GM18508 (cell line): ENCODE results near the gene ZNF600.
A peak's percentile ranks its signal among the peaks of the same experiment; 100 is the strongest.
"Not testable (repeated sequence)": the region's sequence is repeated elsewhere in the genome, so short reads cannot be mapped to it uniquely, and the experiment has no call there.

Source experiments
- ATAC-seq: cut with Tn5 transposase; IDR thresholded peaks from one replicate; pipeline ENCODE4 v1.9.1; 2021; ENCODE audit warnings: moderate number of reproducible peaks; ENCODE audit not compliant: insufficient read depth, unreplicated experiment

ZNF600 gene

GRCh38 chr19:52786464-52787354 lies at the start of gene ZNF600:
ZNF600 (minus strand) TSS chr19:52786791; CDS start chr19:52778888, 7,903 bp downstream.
- not testable (repeated sequence) for ATAC-seq

- not testable (repeated sequence) for ATAC-seq
Observed at GRCh38 chr19:52834289-52834688, 47.7 kb upstream of the ZNF600 start.

- not testable (repeated sequence) for ATAC-seq
Observed at GRCh38 chr19:52833541-52833940, 47.0 kb upstream of the ZNF600 start.

DNA sequence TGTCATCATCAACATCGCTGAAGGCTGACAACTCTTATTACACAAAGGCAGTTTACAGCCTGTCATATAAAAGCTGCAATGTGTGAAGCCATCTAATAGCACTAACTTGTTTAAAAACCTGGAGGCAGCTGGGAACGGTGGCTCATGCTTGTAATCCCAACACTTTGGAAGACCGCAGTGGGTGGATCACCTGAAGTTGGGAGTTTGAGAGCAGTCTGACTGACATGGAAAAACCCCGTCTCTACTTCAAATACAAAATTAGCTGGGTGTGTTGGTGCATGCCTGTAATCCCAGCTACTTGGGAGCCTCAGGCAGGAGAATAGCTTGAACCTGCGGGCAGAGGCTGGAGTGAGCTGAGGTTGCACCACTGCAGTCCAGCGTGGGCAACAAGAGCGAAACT lies 43.3 kb upstream of the ZNF600 start:
- not testable (repeated sequence) for ATAC-seq

- no peak for ATAC-seq
Observed at GRCh38 chr19:52825765-52826164, 39.2 kb upstream of the ZNF600 start.

- no peak for ATAC-seq
Observed at GRCh38 chr19:52823676-52824075, 37.1 kb upstream of the ZNF600 start.

DNA sequence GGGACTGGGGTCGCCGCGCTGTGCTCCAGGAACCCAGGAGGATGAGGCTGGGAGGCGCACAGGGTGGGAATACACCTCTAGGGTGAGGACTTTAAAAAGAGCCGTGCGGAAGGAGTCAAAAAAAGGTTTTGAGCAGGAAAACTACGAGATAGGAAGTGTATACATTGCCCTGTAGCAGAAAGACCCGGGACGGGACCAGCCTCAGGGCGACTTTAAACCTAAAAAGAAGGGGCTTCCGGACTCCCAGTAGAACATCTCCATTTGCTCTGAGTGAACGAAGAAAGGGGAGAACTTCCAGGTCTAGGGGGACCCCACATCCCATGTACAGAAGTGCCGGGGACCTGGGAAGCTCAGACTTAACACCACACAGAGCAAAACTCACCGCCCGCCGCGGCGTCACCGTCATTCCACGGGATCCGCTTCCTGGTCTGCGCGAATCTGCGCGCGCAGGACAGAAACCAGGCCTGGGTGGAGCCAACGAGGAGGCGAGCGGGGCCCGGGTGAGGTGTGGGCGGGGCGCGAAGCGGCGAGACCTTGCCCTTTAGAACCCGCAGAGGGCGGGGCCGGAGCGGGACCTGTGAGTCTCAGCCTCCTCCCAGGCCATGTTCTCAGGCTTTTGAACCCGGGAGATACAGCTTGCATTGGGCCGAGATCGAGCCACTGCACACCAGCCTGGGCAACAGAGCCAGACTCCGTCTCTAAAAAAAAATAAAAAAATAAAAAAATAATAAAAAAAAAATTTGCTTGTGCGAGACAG lies 34.8 kb upstream of the ZNF600 start, which contains the start of gene ZNF28:
Gene ZNF28 (minus strand): TSS at position 430 of the 757 bp plus-strand sequence. CDS start 3,675 bp downstream, outside the sequence.
- ATAC-seq: peak; percentile 47

DNA sequence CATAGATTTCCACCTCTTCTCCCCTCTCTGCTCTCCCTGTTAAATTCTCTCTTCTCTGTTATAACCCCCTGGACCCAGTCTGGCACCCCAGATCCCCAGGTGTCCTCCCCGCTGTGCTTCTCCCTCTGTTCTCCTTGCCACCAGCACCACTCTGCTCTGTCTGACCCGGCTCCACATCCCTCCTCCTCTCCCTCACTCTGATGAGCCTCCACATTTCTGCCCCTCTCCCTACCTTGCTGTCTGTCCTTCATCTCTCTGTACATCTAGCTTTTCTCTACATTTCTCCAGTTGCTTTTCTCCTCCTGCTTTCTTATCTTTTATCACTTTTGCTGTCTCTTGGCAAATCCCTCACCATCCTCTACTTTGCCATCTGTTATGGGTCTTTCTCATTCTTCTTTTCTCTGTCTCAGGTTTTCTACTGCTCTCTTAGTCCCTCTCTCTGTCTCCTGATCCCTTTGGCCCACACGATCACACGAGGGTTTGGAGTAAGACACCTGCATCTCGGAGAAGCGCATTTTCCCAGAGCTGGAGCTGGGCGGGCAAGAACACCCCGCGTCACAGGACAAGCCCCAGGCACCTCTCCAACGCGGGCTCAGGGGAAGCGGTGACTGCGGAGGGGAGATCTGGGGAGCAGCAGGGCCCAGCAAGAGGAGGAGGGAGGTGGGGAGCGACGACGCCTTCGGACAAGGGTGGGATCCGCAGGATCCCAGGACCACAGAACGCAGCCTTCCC lies 34.0 kb upstream of the ZNF600 start:
- ATAC-seq: peak; percentile 15

DNA sequence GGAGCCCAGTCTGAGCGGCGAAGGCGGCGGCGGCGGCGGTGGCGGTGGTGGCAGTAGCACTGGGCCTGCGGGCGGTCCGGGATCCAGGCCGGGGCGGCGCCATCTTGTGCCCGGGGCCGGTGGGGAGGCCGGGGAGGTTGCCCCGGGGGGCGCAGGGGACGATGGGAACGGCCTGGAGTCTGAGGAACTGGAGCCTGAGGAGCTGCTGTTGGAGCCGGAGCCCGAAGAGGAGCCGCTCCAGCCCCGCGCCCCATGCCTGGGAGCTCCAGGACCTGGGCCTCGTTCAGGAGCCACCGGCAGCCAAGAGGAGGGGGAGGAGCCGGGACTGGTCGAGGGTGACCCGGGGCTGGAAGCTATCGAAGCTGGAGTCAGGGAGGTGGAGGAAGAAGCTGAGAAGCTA lies 23.2 kb upstream of the ZNF600 start:
- ATAC-seq: no peak

- ATAC-seq: not testable (repeated sequence)
Observed at GRCh38 chr19:52799950-52800640, 13.5 kb upstream of the ZNF600 start.

DNA sequence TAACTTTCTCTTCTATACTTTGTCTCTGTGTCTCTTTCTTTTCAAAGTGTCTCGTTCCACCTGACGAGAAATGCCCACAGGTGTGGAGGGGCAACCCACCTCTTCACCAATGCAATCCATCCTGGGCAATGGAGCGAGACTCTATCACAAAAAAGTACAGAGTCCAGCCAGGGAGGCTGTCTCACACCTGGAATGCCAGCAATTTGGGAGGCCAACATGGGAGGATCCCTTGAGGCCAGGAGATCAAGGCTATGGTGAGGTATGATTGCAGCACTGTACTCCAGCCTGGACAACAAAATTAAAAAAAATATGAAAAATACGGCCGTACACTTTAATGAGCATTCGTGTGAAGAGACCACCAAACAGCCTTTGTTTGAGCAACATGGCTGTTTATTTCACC lies 2.8 kb upstream of the ZNF600 start:
- ATAC-seq: no peak

DNA sequence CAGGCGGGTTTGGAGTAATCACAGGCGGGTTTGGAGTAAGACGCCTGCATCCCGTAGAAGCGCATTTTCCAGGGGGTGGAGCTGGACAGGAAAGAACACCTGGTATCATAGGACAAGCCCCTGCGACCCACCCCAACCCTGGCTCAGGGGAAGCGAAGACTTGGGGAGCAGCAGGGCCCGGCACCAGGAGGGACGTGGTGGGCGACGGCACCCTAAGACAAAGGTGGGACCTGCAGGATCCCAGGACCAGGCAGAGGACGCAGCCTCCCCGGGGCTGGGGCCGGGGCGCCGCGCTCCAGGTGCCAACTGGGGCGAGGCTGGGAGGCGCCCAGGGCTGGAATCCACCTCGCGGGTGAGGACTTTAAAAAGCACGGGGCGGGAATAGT lies 520 bp downstream of the ZNF600 start:
- ATAC-seq: no peak

DNA sequence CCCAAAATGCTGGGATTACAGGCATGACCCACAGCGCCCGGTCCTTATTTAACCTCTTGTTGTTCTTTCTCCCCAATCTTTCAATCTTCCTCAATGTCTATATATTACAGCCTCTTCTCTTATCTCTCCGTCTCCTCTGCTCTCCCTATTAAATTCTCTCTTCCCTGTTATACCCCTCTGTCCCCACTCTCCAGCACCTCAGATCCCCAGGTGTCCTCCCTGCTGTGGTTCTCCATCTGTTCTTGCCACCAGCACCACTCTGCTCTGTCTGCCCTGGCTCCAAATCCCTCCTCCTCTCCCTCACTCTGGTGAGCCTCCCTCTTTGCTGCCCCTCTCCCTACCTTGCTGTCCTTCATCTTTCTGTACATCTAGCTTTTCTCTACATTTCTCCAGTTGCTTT lies 1.1 kb downstream of the ZNF600 start:
- no peak for ATAC-seq

DNA sequence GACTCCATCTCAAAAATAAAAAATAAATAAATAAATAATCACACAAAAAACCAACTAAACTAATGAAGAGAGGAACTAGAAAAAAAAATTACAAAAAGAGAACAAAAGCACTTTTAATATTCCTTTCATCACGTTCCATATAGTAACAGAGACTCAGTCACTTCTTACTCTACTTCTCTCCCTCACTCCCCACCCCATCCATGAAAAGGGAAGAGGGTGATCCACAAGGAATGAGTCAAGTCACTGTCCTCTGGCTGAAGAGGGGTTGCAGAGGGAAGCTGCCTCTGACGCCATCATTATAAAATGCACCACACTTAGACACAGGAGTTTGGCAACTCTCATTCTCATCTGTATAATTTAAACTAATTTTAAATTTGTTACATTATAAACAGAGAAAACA lies 3.7 kb downstream of the ZNF600 start:
- not testable (repeated sequence) for ATAC-seq

- no peak for ATAC-seq
Observed at GRCh38 chr19:52778811-52779210, 7.8 kb downstream of the ZNF600 start.

DNA sequence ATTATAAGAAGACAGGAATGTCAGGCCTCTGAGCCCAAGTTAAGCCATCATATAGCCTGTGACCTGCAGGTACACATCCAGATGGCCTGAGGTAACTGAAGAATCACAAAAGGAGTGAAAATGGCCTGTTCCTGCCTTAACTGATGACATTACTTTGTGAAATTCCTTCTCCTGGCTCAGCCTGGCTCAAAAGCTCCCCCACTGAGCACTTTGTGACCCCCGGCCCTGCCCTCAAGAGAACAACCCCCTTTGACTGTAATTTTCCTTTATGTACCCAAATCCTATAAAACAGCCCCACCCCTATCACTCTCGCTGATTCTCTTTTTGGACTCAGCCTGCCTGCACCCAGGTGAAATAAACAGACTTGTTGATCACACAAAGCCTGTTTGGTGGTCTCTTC lies 30.1 kb downstream of the ZNF600 start:
- not testable (repeated sequence) for ATAC-seq

DNA sequence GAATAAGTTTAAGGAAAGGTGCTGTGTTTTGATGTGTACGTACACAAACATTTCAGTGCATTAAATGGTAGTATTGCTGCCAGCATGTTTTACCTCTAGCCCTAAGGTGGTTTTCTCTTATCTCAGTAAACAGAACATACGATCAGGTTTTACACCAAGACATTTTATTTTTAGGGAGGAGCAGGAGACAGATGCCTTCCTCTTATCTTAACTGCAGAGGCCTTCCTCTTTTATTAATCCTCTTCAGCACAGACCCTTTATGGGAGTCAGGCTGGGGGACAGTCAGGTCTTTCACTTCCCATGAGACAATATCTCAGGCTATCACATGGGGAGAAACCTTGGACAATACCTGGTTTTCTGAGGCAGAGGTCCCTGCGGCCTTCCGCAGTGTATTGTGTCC lies 36.8 kb downstream of the ZNF600 start:
- ATAC-seq: no peak

DNA sequence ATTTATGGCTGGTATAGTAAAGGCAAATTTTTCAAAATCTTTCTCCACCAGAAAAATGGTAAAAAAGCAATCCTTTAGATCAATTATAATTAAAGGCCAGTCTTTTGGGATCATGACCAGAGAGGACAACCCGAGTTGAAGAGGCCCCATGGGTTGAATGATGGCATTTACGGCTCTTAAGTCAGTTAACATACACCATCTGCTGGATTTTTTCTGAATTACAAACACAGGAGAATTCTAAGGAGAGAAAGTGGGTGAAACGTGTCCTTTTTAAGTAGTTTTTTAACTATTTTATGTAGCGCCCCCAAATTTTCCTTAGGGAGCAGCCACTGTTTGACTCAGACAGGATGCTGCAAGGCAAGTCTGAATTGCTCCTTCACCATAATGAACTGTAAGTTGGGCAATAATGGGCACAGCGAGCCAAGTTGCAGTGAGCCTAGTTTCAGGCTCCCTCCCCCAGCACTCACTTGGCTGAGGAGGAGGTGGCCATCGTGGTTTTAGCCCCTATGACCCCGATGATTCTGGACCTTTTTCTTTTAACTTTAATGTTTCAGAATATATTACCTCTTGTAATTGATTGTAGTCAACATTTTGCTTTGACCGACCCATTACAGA lies 38.1 kb downstream of the ZNF600 start:
- ATAC-seq: no peak

DNA sequence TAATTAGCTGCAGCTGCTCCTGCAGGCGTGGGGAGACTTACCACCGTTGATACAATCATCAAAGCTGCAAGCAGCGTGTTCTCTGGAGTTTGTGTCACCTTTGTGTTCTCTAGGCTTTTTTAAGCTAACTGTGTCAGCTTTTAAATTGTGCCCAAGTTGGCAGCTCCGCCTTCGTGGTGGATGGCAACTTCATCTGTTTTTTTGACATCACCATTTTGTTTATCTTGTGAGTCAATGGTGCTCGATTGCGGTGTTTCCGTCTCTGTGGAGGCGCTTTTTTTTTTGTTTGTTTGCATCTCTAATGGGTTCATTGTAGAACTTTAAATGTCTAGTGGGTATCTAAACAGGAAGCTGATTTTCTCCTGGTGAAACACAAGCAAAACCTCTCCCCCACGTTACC lies 40.7 kb downstream of the ZNF600 start:
- not testable (repeated sequence) for ATAC-seq

- ATAC-seq: no peak
Observed at GRCh38 chr19:52743091-52743490, 43.5 kb downstream of the ZNF600 start.
